IMR-90 (cell line): Measurements from ENCODE around the gene PPP2R5E. TPM values are rescaled to one million over a fixed set of nuclear protein-coding genes. Genes with fewer than 3 reads are reported as not detected.

Experiments
- ATAC-seq: fragments of 200-7000 bp; cut with Tn5 transposase; 2 replicates; pipeline ENCODE4 v1.9.1; 2020; ENCODE audit warnings: low read depth, mild to moderate bottlenecking, moderate library complexity
- BruUV-seq: library from RNA; stranded (reverse); fragments of 400-500 nt; replicated peaks from 2 replicates; lab custom pipeline; 2021; lab: Mats Ljungman, UMichigan
- CTCF ChIA-PET: fragments of 300-600 bp; formaldehyde crosslinking; extraction: SDS; loops from one replicate; lab custom pipeline; 2021; ENCODE audit warnings: antibody characterized with exemption; lab: Yijun Ruan, JAX
- POLR2A ChIA-PET: fragments of 300-600 bp; sonication (Branson Sonifier 250); formaldehyde crosslinking; loops from one replicate; lab custom pipeline; 2022; ENCODE audit warnings: antibody characterized with exemption; ENCODE audit not compliant: unreplicated experiment; lab: Charles Lee
- DNase-seq: peaks from one replicate; pipeline ENCODE4 v3.0.0; 2013
- H2AFZ ChIP-seq: replicated peaks from 2 replicates; pipeline ENCODE3; 2013; ENCODE audit warnings: low read length, mild to moderate bottlenecking; ENCODE audit not compliant: poor library complexity
- H2AK5ac ChIP-seq: 2 replicates; pipeline ENCODE4 v1.6.1; 2013; ENCODE audit warnings: low read depth, low read length, inconsistent platforms
- H2AK9ac ChIP-seq: replicated peaks from 2 replicates; pipeline ENCODE3; 2013; ENCODE audit warnings: mild to moderate bottlenecking, low read depth, low read length, moderate library complexity; ENCODE audit not compliant: poor library complexity
- H2BK120ac ChIP-seq: 2 replicates; pipeline ENCODE4 v1.6.1; 2013; ENCODE audit warnings: low read depth, low read length, inconsistent platforms
- H2BK15ac ChIP-seq: 3 replicates; pipeline ENCODE4 v1.6.1; 2013; ENCODE audit warnings: low read depth, low read length, inconsistent platforms
- H2BK20ac ChIP-seq: 2 replicates; pipeline ENCODE4 v1.6.1; 2013; ENCODE audit warnings: low read depth, mild to moderate bottlenecking, inconsistent platforms, low read length, moderate library complexity
- H2BK5ac ChIP-seq: 2 replicates; pipeline ENCODE4 v1.6.1; 2013; ENCODE audit warnings: mild to moderate bottlenecking, low read depth, low read length, inconsistent platforms; ENCODE audit not compliant: poor library complexity, severe bottlenecking
- H3K14ac ChIP-seq: replicated peaks from 2 replicates; pipeline ENCODE4 v1.6.1; 2013; ENCODE audit warnings: low read depth, low read length, inconsistent platforms
- H3K18ac ChIP-seq: 2 replicates; pipeline ENCODE4 v1.6.1; 2013; ENCODE audit warnings: low read depth, low read length, control low read depth
- H3K23ac ChIP-seq: 2 replicates; pipeline ENCODE4 v1.6.1; 2013; ENCODE audit warnings: low read depth, low read length, inconsistent platforms
- H3K27ac ChIP-seq: 2 replicates; pipeline ENCODE4 v1.5.1; 2013; ENCODE audit warnings: mild to moderate bottlenecking, control low read depth, low read length; ENCODE audit not compliant: insufficient read depth
- H3K27me3 ChIP-seq: 2 replicates; pipeline ENCODE4 v1.6.1; 2013; ENCODE audit warnings: low read length; ENCODE audit not compliant: control insufficient read depth, insufficient read depth
- H3K36me3 ChIP-seq: 2 replicates; pipeline ENCODE4 v1.6.1; 2013; ENCODE audit warnings: low read length, mixed read lengths; ENCODE audit not compliant: control insufficient read depth, insufficient read depth
- H3K4ac ChIP-seq: 2 replicates; pipeline ENCODE4 v1.6.1; 2013; ENCODE audit warnings: low read depth, low read length, inconsistent platforms
- H3K4me1 ChIP-seq: 2 replicates; pipeline ENCODE4 v1.6.1; 2013; ENCODE audit warnings: low read length, mixed read lengths; ENCODE audit not compliant: control insufficient read depth, insufficient read depth
- H3K4me2 ChIP-seq: 2 replicates; pipeline ENCODE4 v1.6.1; 2013; ENCODE audit warnings: low read depth, mild to moderate bottlenecking, control low read depth, low read length, moderate library complexity
- H3K4me3 ChIP-seq: 2 replicates; pipeline ENCODE4 v1.5.1; 2013; ENCODE audit warnings: low read depth, mild to moderate bottlenecking, control low read depth, low read length, moderate library complexity; ENCODE audit not compliant: insufficient read depth
- H3K56ac ChIP-seq: 2 replicates; pipeline ENCODE4 v1.6.1; 2013; ENCODE audit warnings: low read length, inconsistent platforms; ENCODE audit not compliant: insufficient read depth; ENCODE audit errors: extremely low read depth
- H3K79me1 ChIP-seq, 2 experiments: 2 replicates each; pipeline ENCODE4 v1.6.1; 2013; ENCODE audit warnings: low read length in 2 of 2, inconsistent platforms in 1 of 2, low read depth in 1 of 2
- H3K9ac ChIP-seq: 2 replicates; pipeline ENCODE4 v1.6.1; 2013; ENCODE audit warnings: low read depth, low read length, control low read depth
- H3K9me1 ChIP-seq: 2 replicates; pipeline ENCODE4 v1.6.1; 2013; ENCODE audit warnings: low read length, inconsistent platforms; ENCODE audit not compliant: insufficient read depth
- H3K9me3 ChIP-seq: 2 replicates; pipeline ENCODE4 v1.6.1; 2013; ENCODE audit warnings: low read length; ENCODE audit not compliant: control insufficient read depth, insufficient read depth
- H4K20me1 ChIP-seq: 2 replicates; pipeline ENCODE4 v1.6.1; 2013; ENCODE audit warnings: low read length, inconsistent platforms; ENCODE audit not compliant: insufficient read depth
- H4K5ac ChIP-seq: 2 replicates; pipeline ENCODE4 v1.6.1; 2013; ENCODE audit warnings: mild to moderate bottlenecking, low read depth, low read length, control low read depth
- H4K8ac ChIP-seq, 2 experiments: 2 replicates each; pipeline ENCODE4 v1.6.1; 2013; ENCODE audit warnings: low read depth in 2 of 2, low read length in 2 of 2, control low read depth in 1 of 2, inconsistent platforms in 1 of 2
- H4K91ac ChIP-seq: 2 replicates; pipeline ENCODE4 v1.6.1; 2013; ENCODE audit warnings: low read depth, low read length, inconsistent platforms; ENCODE audit not compliant: insufficient read depth
- BHLHE40 ChIP-seq: fragments of 150-350 bp; IDR thresholded peaks from 2 replicates; pipeline ENCODE4 v1.6.1; 2016; ENCODE audit warnings: mild to moderate bottlenecking, low read depth, low read length
- CEBPB ChIP-seq: IDR thresholded peaks from 2 replicates; pipeline ENCODE4 v1.6.1; 2012; ENCODE audit warnings: low read depth, low read length, improper control_type of control experiment
- FOS ChIP-seq: fragments of 150-350 bp; IDR thresholded peaks from 2 replicates; pipeline ENCODE4 v1.6.1; 2016; ENCODE audit warnings: low read depth, low read length
- MAFK ChIP-seq: IDR thresholded peaks from 2 replicates; pipeline ENCODE4 v1.6.1; 2012; ENCODE audit warnings: low read depth, low read length, improper control_type of control experiment
- MAZ ChIP-seq: IDR thresholded peaks from 2 replicates; pipeline ENCODE4 v1.6.1; 2012; ENCODE audit warnings: low read depth, mild to moderate bottlenecking, low read length, improper control_type of control experiment, moderate library complexity, borderline replicate concordance
- MXI1 ChIP-seq: IDR thresholded peaks from 2 replicates; pipeline ENCODE4 v1.6.1; 2012; ENCODE audit warnings: low read depth, mild to moderate bottlenecking, low read length, moderate library complexity, borderline replicate concordance
- NFE2L2 ChIP-seq: fragments of 150-350 bp; IDR thresholded peaks from 2 replicates; pipeline ENCODE4 v1.6.1; 2016; ENCODE audit warnings: low read depth, mild to moderate bottlenecking, low read length
- POLR2A ChIP-seq: IDR thresholded peaks from 2 replicates; pipeline ENCODE4 v1.6.1; 2012; ENCODE audit warnings: mild to moderate bottlenecking, low read depth, low read length
- RAD21 ChIP-seq: IDR thresholded peaks from 2 replicates; pipeline ENCODE4 v1.6.1; 2012; ENCODE audit warnings: low read length, improper control_type of control experiment
- RCOR1 ChIP-seq: IDR thresholded peaks from 2 replicates; pipeline ENCODE4 v1.6.1; 2012; ENCODE audit warnings: mild to moderate bottlenecking, low read length, improper control_type of control experiment; ENCODE audit not compliant: insufficient replicate concordance
- RFX5 ChIP-seq: IDR thresholded peaks from 2 replicates; pipeline ENCODE4 v1.8.0; 2012; ENCODE audit warnings: low read depth, mild to moderate bottlenecking, low read length, moderate library complexity
- SMC3 ChIP-seq: fragments of 150-350 bp; IDR thresholded peaks from 2 replicates; pipeline ENCODE4 v1.6.1; 2016; ENCODE audit warnings: low read depth, mild to moderate bottlenecking, antibody characterized with exemption, low read length, moderate library complexity
- WGBS, 2 experiments: methylation state at CpG; one replicate each; pipeline versions ENCODE4 v1.1.5 to v1.1.7; 2013; ENCODE audit warnings: missing lambda C conversion rate in 2 of 2; ENCODE audit not compliant: insufficient read length in 1 of 2; ENCODE audit errors: extremely low coverage in 2 of 2; 5-methylcytosine and 5-hydroxymethylcytosine counted together
- dilution Hi-C: fragments of 300-500 bp; cut with HindIII; formaldehyde crosslinking; loops from one replicate; pipeline ENCODE4 v1.14.3; 2018; ENCODE audit warnings: low sequenced_read_pairs; ENCODE audit not compliant: unreplicated experiment
- in situ Hi-C: fragments of 300-500 bp; cut with MboI; formaldehyde crosslinking; loops from 3 replicates; pipeline ENCODE4 v1.14.3; 2019; ENCODE audit warnings: low sequenced_read_pairs, inconsistent platforms, mixed read lengths
- intact Hi-C: fragments of 100-400 bp; cut with micrococcal nuclease; formaldehyde crosslinking; loops from 2 replicates; pipeline ENCODE4 v1.10.0; 2022
- polyA plus RNA-seq, 3 experiments: library from polyadenylated mRNA; depleted of rRNA; stranded (reverse); fragments of >200 nt; gene quantifications; 2 replicates each; pipeline ENCODE4 v1.2.3, GENCODE V29; 2012; ENCODE audit warnings: low replicate concordance in 1 of 3
- total RNA-seq: library from RNA; depleted of rRNA; stranded (reverse); fragments of >200 nt; gene quantifications from 2 replicates; pipeline ENCODE4 v1.2.3, GENCODE V29; 2012
- TF ChIP-seq, protein P1 (sequence below): conservative IDR thresholded peaks from 2 replicates; pipeline ENCODE4 v1.5.1; 2012; ENCODE audit warnings: mild to moderate bottlenecking, low read depth, low read length, improper control_type of control experiment
- TF ChIP-seq, protein P2 (sequence below): fragments of 150-350 bp; IDR thresholded peaks from 2 replicates; pipeline ENCODE4 v1.6.1; 2016; ENCODE audit warnings: low read depth, mild to moderate bottlenecking, low read length, moderate library complexity, borderline replicate concordance
- TF ChIP-seq, protein P3 (sequence below): fragments of 150-350 bp; IDR thresholded peaks from 2 replicates; pipeline ENCODE4 v1.6.1; 2017; ENCODE audit warnings: mild to moderate bottlenecking, antibody characterized with exemption, low read length, low read depth

Gene PPP2R5E
- total and polyA plus RNA-seq, 2 of the 4 experiments (the other 2 are of a cell fraction): 9.7 to 12.2 TPM

DNA sequence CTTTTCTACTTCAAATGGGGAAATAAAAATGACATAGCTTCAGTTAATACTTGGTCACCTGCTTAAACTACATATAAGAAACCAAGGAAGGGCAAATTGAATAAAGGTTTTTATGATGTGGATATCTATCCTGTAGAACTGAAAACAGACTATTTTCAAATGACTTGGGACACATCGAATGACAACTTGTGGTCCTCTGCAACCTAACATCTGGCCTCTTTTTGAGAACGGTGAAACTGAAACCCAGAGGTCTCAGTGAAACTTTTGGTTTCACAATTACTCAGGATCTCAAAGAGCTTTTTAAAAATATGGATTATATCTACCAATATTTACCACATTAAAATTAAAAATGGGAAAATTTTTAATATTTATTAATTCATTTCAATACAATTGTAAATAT, 65.2 kb downstream of the PPP2R5E start:
- Histone ChIP-seq H3K9me1 (0 out of 2 replicates have a peak, but pooled peaks cover 7% of the 10 kb centered on the region), H4K8ac (no peak overlapping the region), H2BK15ac (no peak overlapping the region), H3K56ac (no peak overlapping the region), H4K5ac (no peak overlapping the region), H3K9ac (no peak overlapping the region), H3K4me3 (no peak overlapping the region), H3K4me2 (no peak overlapping the region), H3K23ac (no peak overlapping the region), H2BK5ac (no peak overlapping the region), H3K27me3 (no peaks in the 10 kb centered on the region), H4K91ac (no peak overlapping the region), H2AK9ac (no peak overlapping the region), H3K79me1 (peaks cover 45 to 61% of the 10 kb centered on the region in 2 experiments), H3K36me3 (no peaks in the 10 kb centered on the region), H3K27ac (no peak overlapping the region), H3K4ac (no peak overlapping the region), H2AFZ (no peak overlapping the region), H2AK5ac (no peak overlapping the region), H3K14ac (no peak overlapping the region), H2BK20ac (no peak overlapping the region), H3K9me3 (no peaks in the 10 kb centered on the region), H3K4me1 (peaks cover 7% of the 10 kb centered on the region), H3K18ac (no peak overlapping the region), H4K20me1 (peaks cover 36% of the 10 kb centered on the region), H2BK120ac (no peak overlapping the region)
- DNase-seq: no peak
- no peak for ATAC-seq
- dilution Hi-C loops: no loop called here
- TF ChIP-seq FOS (no peak), POLR2A (no peak), RCOR1 (no peak), MAFK (no peak), BHLHE40 (no peak), RFX5 (no peak), CEBPB (no peak), MXI1 (no peak), NFE2L2 (no peak), MAZ (no peak), RAD21 (no peak), SMC3 (no peak)
- TF ChIP-seq, protein P1, sequence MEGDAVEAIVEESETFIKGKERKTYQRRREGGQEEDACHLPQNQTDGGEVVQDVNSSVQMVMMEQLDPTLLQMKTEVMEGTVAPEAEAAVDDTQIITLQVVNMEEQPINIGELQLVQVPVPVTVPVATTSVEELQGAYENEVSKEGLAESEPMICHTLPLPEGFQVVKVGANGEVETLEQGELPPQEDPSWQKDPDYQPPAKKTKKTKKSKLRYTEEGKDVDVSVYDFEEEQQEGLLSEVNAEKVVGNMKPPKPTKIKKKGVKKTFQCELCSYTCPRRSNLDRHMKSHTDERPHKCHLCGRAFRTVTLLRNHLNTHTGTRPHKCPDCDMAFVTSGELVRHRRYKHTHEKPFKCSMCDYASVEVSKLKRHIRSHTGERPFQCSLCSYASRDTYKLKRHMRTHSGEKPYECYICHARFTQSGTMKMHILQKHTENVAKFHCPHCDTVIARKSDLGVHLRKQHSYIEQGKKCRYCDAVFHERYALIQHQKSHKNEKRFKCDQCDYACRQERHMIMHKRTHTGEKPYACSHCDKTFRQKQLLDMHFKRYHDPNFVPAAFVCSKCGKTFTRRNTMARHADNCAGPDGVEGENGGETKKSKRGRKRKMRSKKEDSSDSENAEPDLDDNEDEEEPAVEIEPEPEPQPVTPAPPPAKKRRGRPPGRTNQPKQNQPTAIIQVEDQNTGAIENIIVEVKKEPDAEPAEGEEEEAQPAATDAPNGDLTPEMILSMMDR: no peak
- TF ChIP-seq, protein P2, sequence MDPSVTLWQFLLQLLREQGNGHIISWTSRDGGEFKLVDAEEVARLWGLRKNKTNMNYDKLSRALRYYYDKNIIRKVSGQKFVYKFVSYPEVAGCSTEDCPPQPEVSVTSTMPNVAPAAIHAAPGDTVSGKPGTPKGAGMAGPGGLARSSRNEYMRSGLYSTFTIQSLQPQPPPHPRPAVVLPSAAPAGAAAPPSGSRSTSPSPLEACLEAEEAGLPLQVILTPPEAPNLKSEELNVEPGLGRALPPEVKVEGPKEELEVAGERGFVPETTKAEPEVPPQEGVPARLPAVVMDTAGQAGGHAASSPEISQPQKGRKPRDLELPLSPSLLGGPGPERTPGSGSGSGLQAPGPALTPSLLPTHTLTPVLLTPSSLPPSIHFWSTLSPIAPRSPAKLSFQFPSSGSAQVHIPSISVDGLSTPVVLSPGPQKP: no peak
- TF ChIP-seq, protein P3, sequence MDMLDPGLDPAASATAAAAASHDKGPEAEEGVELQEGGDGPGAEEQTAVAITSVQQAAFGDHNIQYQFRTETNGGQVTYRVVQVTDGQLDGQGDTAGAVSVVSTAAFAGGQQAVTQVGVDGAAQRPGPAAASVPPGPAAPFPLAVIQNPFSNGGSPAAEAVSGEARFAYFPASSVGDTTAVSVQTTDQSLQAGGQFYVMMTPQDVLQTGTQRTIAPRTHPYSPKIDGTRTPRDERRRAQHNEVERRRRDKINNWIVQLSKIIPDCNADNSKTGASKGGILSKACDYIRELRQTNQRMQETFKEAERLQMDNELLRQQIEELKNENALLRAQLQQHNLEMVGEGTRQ: no peak
- CTCF ChIA-PET: no interaction called here
- in situ Hi-C loops: no loop called here
- no TSS peak for BruUV-seq
- intact Hi-C loops: no loop called here
- POLR2A ChIA-PET: no interaction called here
- 100% methylated on average over 1 of the region's 2 CpGs; no CpG with 5 or more reads in 1 of the 2 experiments for WGBS, 2 experiments
